Caco-2 (cell line): ENCODE data around the gene POLD4. TPM values are rescaled to one million over a fixed set of nuclear protein-coding genes. Genes with fewer than 3 reads are reported as not detected.

ENCODE experiments used
- BruUV-seq: library from RNA; stranded (reverse); fragments of 400-500 nt; replicated peaks from 2 replicates; lab custom pipeline; 2021; lab: Mats Ljungman, UMichigan
- CTCF ChIA-PET: fragments of 300-600 bp; sonication (Branson Sonifier 250); formaldehyde crosslinking; loops from one replicate; lab custom pipeline; 2022; ENCODE audit warnings: antibody characterized with exemption; lab: Charles Lee
- POLR2A ChIA-PET: fragments of 300-600 bp; sonication (Branson Sonifier 250); formaldehyde crosslinking; loops from one replicate; lab custom pipeline; 2022; ENCODE audit warnings: antibody characterized with exemption; lab: Charles Lee
- DNase-seq, 2 experiments: peaks; one replicate each; pipeline versions ENCODE4 v3.0.0 to v3.0.0-alpha.2; 2020 to 2022
- H3K27me3 ChIP-seq: replicated peaks from 2 replicates; pipeline ENCODE4 v1.6.0; 2011; ENCODE audit warnings: low read length; ENCODE audit not compliant: control insufficient read depth, insufficient read depth
- H3K36me3 ChIP-seq: 2 replicates; pipeline ENCODE4 v1.5.1; 2011; ENCODE audit warnings: low read length; ENCODE audit not compliant: control insufficient read depth, insufficient read depth
- H3K4me1 ChIP-seq: fragments of 250-450 bp; sonication (Bioruptor Pico); 2 replicates; pipeline ENCODE4 v1.5.1; 2020; ENCODE audit warnings: mild to moderate bottlenecking
- H3K4me3 ChIP-seq: 2 replicates; pipeline ENCODE4 v1.5.1; 2011; ENCODE audit warnings: low read depth, mild to moderate bottlenecking, control low read depth, low read length
- H3K9me3 ChIP-seq: fragments of 250-450 bp; sonication (Bioruptor Pico); 2 replicates; pipeline ENCODE4 v1.5.1; 2020; ENCODE audit warnings: mild to moderate bottlenecking, moderate library complexity
- H3K27ac Mint-ChIP-seq: one replicate; pipeline ENCODE4 v1.8.0; 2022; ENCODE audit warnings: mixed read lengths; ENCODE audit not compliant: unreplicated experiment
- H3K27me3 Mint-ChIP-seq: one replicate; pipeline ENCODE4 v1.8.0; 2022; ENCODE audit warnings: mixed read lengths; ENCODE audit not compliant: insufficient read depth, unreplicated experiment
- H3K36me3 Mint-ChIP-seq: one replicate; pipeline ENCODE4 v1.8.0; 2022; ENCODE audit warnings: mild to moderate bottlenecking, mixed read lengths; ENCODE audit not compliant: insufficient read depth, unreplicated experiment
- H3K4me1 Mint-ChIP-seq: one replicate; pipeline ENCODE4 v1.8.0; 2022; ENCODE audit warnings: low read depth, mixed read lengths; ENCODE audit not compliant: unreplicated experiment
- H3K4me3 Mint-ChIP-seq: one replicate; pipeline ENCODE4 v1.8.0; 2022; ENCODE audit warnings: mild to moderate bottlenecking, moderate library complexity, mixed read lengths; ENCODE audit not compliant: unreplicated experiment
- H3K9me3 Mint-ChIP-seq: one replicate; pipeline ENCODE4 v1.8.0; 2022; ENCODE audit warnings: mixed read lengths; ENCODE audit not compliant: unreplicated experiment
- intact Hi-C: fragments of 100-400 bp; cut with micrococcal nuclease; formaldehyde crosslinking; loops from one replicate; pipeline ENCODE4 v1.10.0; 2022; ENCODE audit not compliant: unreplicated experiment
- total RNA-seq: library from RNA; stranded (reverse); gene quantifications from 2 replicates; pipeline ENCODE4 v1.2.3, GENCODE V29; 2022
- TF ChIP-seq, protein P1 (sequence below), 2 experiments: fragments of 200-600 bp in 1 of 2; IDR thresholded peaks; 1 replicate in 1 of 2; 2 replicates in 1 of 2; pipeline versions ENCODE4 v1.5.1 to v1.8.0; 2011 to 2022; ENCODE audit warnings: antibody characterized with exemption in 1 of 2, control low read depth in 1 of 2, inconsistent platforms in 1 of 2, low read depth in 1 of 2, low read length in 1 of 2, mild to moderate bottlenecking in 1 of 2, moderate library complexity in 1 of 2; ENCODE audit not compliant: insufficient read depth in 1 of 2, severe bottlenecking in 1 of 2, unreplicated experiment in 1 of 2

The POLD4 gene
- total RNA-seq, 1 experiment from 2014 or later: 29.8 TPM

DNA sequence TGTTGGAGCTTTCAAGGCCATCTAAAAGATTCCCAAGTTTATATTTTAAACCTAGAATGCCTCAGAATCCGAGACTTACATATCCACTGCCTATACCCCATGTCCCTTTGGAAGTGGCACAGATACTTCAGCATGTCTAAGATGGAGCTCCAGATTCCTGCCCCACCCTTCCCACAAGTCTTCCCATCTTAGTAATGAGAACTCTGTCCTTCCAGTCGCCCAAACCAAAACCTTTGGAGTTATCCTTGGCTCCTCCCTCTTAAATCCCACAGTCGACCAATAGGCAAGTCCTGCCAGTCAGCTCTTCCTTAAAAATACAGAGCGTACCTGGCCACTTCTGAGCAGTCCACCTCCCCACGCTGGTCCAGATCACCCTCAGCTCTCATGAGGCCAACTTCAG is 4.3 kb downstream of the POLD4 start:
- no peak for DNase-seq
- no peak overlapping the region for H3K4me3 ChIP-seq
- intact Hi-C loops: no loop called here
- H3K4me1 Mint-ChIP-seq: peaks cover 35% of the 10 kb centered on the region
- H3K4me1 ChIP-seq: peaks cover 43% of the 10 kb centered on the region
- CTCF ChIA-PET: interaction anchor here (0.6 to 17.9 kb wide), 3 partner anchors 9 to 44 kb away, joined by 3 to 775 read pairs (median 3); partner anchors contain the start of gene CLCF1
- POLR2A ChIA-PET: interaction anchor here (0.9 kb wide), 1 partner anchor 25 kb away, joined by 4 read pairs; no protein-coding TSS in a partner anchor
- no peaks in the 10 kb centered on the region for H3K9me3 Mint-ChIP-seq
- TF ChIP-seq, protein P1, sequence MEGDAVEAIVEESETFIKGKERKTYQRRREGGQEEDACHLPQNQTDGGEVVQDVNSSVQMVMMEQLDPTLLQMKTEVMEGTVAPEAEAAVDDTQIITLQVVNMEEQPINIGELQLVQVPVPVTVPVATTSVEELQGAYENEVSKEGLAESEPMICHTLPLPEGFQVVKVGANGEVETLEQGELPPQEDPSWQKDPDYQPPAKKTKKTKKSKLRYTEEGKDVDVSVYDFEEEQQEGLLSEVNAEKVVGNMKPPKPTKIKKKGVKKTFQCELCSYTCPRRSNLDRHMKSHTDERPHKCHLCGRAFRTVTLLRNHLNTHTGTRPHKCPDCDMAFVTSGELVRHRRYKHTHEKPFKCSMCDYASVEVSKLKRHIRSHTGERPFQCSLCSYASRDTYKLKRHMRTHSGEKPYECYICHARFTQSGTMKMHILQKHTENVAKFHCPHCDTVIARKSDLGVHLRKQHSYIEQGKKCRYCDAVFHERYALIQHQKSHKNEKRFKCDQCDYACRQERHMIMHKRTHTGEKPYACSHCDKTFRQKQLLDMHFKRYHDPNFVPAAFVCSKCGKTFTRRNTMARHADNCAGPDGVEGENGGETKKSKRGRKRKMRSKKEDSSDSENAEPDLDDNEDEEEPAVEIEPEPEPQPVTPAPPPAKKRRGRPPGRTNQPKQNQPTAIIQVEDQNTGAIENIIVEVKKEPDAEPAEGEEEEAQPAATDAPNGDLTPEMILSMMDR (IDR thresholded peaks at IDR 0.05; ENCODE audit: insufficient read depth in 1 of 2, low read depth in 1 of 2, low read length in 1 of 2, severe bottlenecking in 1 of 2, unreplicated experiment in 1 of 2): no peak
- H3K9me3 ChIP-seq: no peaks in the 10 kb centered on the region
- no peaks in the 10 kb centered on the region for H3K27me3 Mint-ChIP-seq
- peaks cover 17% of the 10 kb centered on the region for H3K36me3 Mint-ChIP-seq
- peak overlapping the region; percentile 28 for H3K27ac Mint-ChIP-seq
- no TSS peak for BruUV-seq
- H3K36me3 ChIP-seq: no peaks in the 10 kb centered on the region
- H3K4me3 Mint-ChIP-seq: peak overlapping the region; percentile 8
- H3K27me3 ChIP-seq: no peaks in the 10 kb centered on the region

DNA sequence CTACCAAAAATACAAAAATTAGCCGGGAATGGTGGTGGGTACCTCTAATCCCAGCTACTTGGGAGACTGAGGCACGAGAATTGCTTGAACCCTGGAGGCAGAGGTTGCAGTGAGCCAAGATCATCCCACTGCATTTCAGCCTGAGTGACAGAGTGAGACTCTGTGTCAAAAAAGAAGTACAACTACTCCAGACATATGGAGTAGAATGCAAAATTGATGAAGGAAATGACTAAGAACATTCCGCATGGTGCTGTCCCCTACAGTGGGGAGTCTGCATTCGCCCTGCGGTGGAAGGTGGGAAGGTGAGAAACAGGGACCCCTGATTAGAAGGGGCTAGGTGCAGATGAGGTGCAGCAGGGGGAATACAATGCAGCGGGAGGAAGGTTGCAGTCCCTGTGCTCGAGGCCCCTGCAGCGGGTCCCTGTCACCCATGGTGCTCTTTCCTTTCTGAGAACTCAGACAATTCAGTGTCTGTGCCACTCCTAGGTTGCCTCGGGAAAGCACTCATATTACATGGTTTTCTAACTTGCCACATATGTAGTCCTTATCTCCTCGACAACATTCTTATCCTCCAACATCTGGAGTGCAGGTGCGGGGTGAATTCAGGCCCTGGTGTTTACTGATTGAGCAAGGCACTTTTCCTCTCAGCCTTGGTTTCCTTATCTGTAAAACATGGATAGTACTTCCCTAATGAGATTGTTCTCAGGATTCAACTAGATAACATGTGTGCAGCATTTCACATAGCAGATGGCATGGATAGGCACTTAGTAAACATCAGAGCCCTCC is 5.2 kb downstream of the POLD4 start:
- Mint-ChIP-seq H3K27ac (peak overlapping the region; percentile 28), H3K4me3 (peak overlapping the region; percentile 8), H3K36me3 (peaks cover 9% of the 10 kb centered on the region), H3K4me1 (peaks cover 35% of the 10 kb centered on the region), H3K27me3 (no peaks in the 10 kb centered on the region), H3K9me3 (no peaks in the 10 kb centered on the region)
- TF ChIP-seq, protein P1 (IDR thresholded peaks at IDR 0.05; ENCODE audit: insufficient read depth in 1 of 2, low read depth in 1 of 2, low read length in 1 of 2, severe bottlenecking in 1 of 2, unreplicated experiment in 1 of 2): no peak
- BruUV-seq: no TSS peak
- Histone ChIP-seq H3K9me3 (no peaks in the 10 kb centered on the region), H3K4me1 (peaks cover 41% of the 10 kb centered on the region), H3K4me3 (no peak overlapping the region), H3K27me3 (no peaks in the 10 kb centered on the region), H3K36me3 (no peaks in the 10 kb centered on the region)
- DNase-seq: peak; percentile 69 to 74
- intact Hi-C loops: no loop called here
- ChIA-PET CTCF (interaction anchor here (1.1 to 17.9 kb wide), 3 partner anchors 10 to 34 kb away, joined by 3 to 775 read pairs (median 55); partner anchors contain the start of gene CLCF1), POLR2A (no interaction called here)

DNA sequence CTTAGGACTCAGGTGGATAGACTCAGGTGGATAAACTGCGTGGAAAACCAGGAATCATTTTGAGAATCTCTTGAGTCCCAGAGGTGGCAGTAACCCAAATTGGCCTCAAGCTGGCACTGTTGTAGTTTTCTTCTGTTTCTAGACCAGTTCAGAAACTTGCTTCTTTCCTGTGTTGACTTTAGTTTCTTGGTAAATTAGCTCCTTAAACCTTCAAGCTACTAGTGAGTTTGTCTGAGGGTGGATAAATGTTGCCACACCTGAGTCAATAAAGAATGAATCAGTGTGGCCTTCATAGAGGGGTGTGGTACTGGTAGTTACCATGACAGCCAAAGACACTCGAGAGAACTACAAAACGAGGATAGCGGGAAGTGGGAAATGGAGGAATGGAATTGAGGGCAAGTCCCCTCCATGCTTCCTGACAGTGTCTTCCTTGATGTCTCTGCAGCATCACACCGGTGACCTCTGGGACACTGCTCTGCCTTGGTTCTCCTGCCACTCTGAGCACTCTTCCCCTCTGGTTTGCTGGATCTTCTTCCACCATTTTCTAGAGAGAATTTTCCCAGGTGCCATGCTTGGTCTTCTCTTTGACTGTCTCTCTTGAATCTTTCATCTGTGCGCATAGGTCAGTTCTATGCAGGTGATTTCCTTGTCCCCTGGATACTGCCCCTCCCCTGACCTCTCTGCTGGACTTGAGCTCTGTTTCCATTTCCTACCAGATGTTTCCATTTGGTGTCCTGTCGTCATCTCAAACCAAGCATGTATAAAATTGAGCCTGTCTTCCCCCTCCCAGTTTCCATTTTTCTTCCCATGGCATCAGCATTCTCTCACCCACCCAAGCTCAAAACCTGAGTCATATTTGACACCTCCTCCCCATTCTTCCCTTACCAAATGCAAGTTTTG is 7.2 kb downstream of the POLD4 start:
- DNase-seq: peak; percentile 82 to 87
- peak overlapping the region; percentile 41 for H3K27ac Mint-ChIP-seq

More for the DNA sequence above, 7.2 kb downstream of the POLD4 start:
- peaks cover 32% of the 10 kb centered on the region for H3K4me1 ChIP-seq
- Mint-ChIP-seq H3K4me1 (peaks cover 35% of the 10 kb centered on the region), H3K9me3 (no peaks in the 10 kb centered on the region), H3K4me3 (peak overlapping the region; percentile 4), H3K36me3 (peaks cover 6% of the 10 kb centered on the region), H3K27me3 (no peaks in the 10 kb centered on the region)
- H3K36me3 ChIP-seq: no peaks in the 10 kb centered on the region
- H3K27me3 ChIP-seq: no peaks in the 10 kb centered on the region
- no TSS peak for BruUV-seq
- H3K9me3 ChIP-seq: no peaks in the 10 kb centered on the region
- H3K4me3 ChIP-seq: no peak overlapping the region
- CTCF ChIA-PET: interaction anchor here (0.6 to 3.4 kb wide), 23 partner anchors 9 to 291 kb away, joined by 3 to 62 read pairs (median 4); partner anchors contain the start of genes CLCF1, GRK2, KDM2A and POLD4
- intact Hi-C loops: loop anchor here (1.0 kb wide), 3 partner anchors 8 to 36 kb away; no protein-coding TSS in a partner anchor
- POLR2A ChIA-PET: interaction anchor here (0.6 to 1.9 kb wide), 7 partner anchors 28 to 137 kb away, joined by 3 to 11 read pairs (median 4); partner anchors contain the start of genes AIP, CLCF1, PPP1CA and SSH3
- TF ChIP-seq, protein P1 (IDR thresholded peaks at IDR 0.05; ENCODE audit: insufficient read depth in 1 of 2, low read depth in 1 of 2, low read length in 1 of 2, severe bottlenecking in 1 of 2, unreplicated experiment in 1 of 2): peak; percentile 89 to 99
